AG10803 (cell line): ENCODE data around the gene DNAL4.

Experiments
- DNase-seq: peaks from one replicate; pipeline ENCODE4 v3.0.0; 2010; ENCODE audit warnings: low read depth
- H3K4me3 ChIP-seq: 2 replicates; pipeline ENCODE4 v1.5.1; 2011; ENCODE audit warnings: mild to moderate bottlenecking, low read length, control low read depth
- TF ChIP-seq, protein P1 (sequence below): conservative IDR thresholded peaks from 2 replicates; pipeline ENCODE4 v1.5.1; 2011; ENCODE audit warnings: mild to moderate bottlenecking, low read length, control low read depth, inconsistent platforms

The DNAL4 gene

GRCh38 chr22:38741166-38741565 lies 52.8 kb downstream of the DNAL4 start:
- no peak overlapping the region for H3K4me3 ChIP-seq
- DNase-seq, result no peak
- TF ChIP-seq, protein P1, sequence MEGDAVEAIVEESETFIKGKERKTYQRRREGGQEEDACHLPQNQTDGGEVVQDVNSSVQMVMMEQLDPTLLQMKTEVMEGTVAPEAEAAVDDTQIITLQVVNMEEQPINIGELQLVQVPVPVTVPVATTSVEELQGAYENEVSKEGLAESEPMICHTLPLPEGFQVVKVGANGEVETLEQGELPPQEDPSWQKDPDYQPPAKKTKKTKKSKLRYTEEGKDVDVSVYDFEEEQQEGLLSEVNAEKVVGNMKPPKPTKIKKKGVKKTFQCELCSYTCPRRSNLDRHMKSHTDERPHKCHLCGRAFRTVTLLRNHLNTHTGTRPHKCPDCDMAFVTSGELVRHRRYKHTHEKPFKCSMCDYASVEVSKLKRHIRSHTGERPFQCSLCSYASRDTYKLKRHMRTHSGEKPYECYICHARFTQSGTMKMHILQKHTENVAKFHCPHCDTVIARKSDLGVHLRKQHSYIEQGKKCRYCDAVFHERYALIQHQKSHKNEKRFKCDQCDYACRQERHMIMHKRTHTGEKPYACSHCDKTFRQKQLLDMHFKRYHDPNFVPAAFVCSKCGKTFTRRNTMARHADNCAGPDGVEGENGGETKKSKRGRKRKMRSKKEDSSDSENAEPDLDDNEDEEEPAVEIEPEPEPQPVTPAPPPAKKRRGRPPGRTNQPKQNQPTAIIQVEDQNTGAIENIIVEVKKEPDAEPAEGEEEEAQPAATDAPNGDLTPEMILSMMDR, result no peak

DNA sequence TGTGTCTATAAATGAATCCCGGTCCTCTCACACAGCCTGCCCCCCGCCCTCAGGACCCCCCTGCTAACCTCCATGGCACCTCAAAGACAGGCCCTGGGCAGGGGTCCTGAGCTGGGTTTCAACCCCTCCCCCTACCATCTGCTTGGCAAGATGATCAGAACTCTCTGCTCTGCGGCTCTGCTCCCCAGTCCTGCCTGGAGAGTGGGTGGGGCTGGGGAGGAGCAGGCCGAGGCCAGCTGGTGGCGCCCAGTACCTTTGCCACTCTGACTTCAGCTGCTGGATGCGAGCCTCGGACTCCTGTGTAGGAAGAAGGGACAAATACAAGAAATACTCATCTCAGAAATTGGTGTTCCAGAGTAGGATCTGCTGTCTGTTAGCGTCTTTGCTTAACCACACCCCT lies 53.2 kb downstream of the DNAL4 start:
- no peak for DNase-seq
- TF ChIP-seq, protein P1, result no peak
- H3K4me3 ChIP-seq, result no peak overlapping the region

GRCh38 chr22:38740116-38740723 lies 53.7 kb downstream of the DNAL4 start:
- H3K4me3 ChIP-seq, result no peak overlapping the region
- TF ChIP-seq, protein P1, result no peak
- no peak for DNase-seq

- no peak for DNase-seq
- TF ChIP-seq, protein P1, result no peak
- H3K4me3 ChIP-seq, result no peak overlapping the region
Observed at GRCh38 chr22:38739300-38740055, 54.5 kb downstream of the DNAL4 start.

- no peak for DNase-seq
- TF ChIP-seq, protein P1, result no peak
- H3K4me3 ChIP-seq, result no peak overlapping the region
Observed at GRCh38 chr22:38738475-38739070, 55.4 kb downstream of the DNAL4 start.

- no peak for DNase-seq
- no peak overlapping the region for H3K4me3 ChIP-seq
- TF ChIP-seq, protein P1, result no peak
Observed at GRCh38 chr22:38737302-38738060, 56.5 kb downstream of the DNAL4 start.
